ENCODE measurements around the gene WDR87.

WDR87 gene

GRCh38 chr19:37906869-37907734 lies 708 bp upstream of the WDR87 start, which contains the start of gene SIPA1L3 (continued):
- TF ChIP-seq ZBTB6 (tag by site-specific recombination; IDR thresholded peaks at IDR 0.05) (peak; percentile 90), ZNF692 (tag by site-specific recombination; IDR thresholded peaks at IDR 0.05) (peak; percentile 58), GLIS2 (tag by site-specific recombination; IDR thresholded peaks at IDR 0.05) (peak; percentile 100), ZNF335 (tag by site-specific recombination; conservative IDR thresholded peaks at IDR 0.05) (peak; percentile 81), ZNF23 (tag by site-specific recombination; IDR thresholded peaks at IDR 0.05; ENCODE audit: borderline replicate concordance) (no peak), ZNF211 (tag by site-specific recombination; IDR thresholded peaks at IDR 0.05; ENCODE audit: low read depth) (no peak), ZNF155 (tag by site-specific recombination; IDR thresholded peaks at IDR 0.05) (no peak), ZSCAN30 (tag by site-specific recombination; IDR thresholded peaks at IDR 0.05) (peak; percentile 81), ZNF121 (tag by site-specific recombination; IDR thresholded peaks at IDR 0.05) (peak; percentile 11; the same call in 1 of the 2 replicates), TCF7L2 (IDR thresholded peaks at IDR 0.05; ENCODE audit: borderline replicate concordance, low read depth, low read length) (peak; percentile 32; the same call in 1 of the 2 replicates), ZNF292 (tag by site-specific recombination; IDR thresholded peaks at IDR 0.05; ENCODE audit: borderline replicate concordance, low read depth) (no peak), ATF2 (tag by site-specific recombination; IDR thresholded peaks at IDR 0.05; ENCODE audit: low read depth) (no peak), PRDM6 (tag by site-specific recombination; IDR thresholded peaks at IDR 0.05) (no peak), SP2 (tag by site-specific recombination; IDR thresholded peaks at IDR 0.05) (peak; percentile 86), ZNF24 (tag by site-specific recombination; IDR thresholded peaks at IDR 0.05) (peak; percentile 92), ZNF610 (tag by site-specific recombination; IDR thresholded peaks at IDR 0.05; ENCODE audit: borderline replicate concordance) (peak; percentile 89), ZNF416 (tag by site-specific recombination; IDR thresholded peaks at IDR 0.05) (no peak), ZNF777 (tag by site-specific recombination; IDR thresholded peaks at IDR 0.05; ENCODE audit: borderline replicate concordance) (peak; percentile 96), ZNF302 (tag by site-specific recombination; IDR thresholded peaks at IDR 0.05; ENCODE audit: low read depth) (no peak), ZXDB (tag by site-specific recombination; IDR thresholded peaks at IDR 0.05) (peak; percentile 57), ZNF707 (tag by site-specific recombination; IDR thresholded peaks at IDR 0.05) (no peak), ZNF341 (tag by site-specific recombination; IDR thresholded peaks at IDR 0.05; ENCODE audit: low read depth) (peak; percentile 98), ZNF791 (tag by site-specific recombination; IDR thresholded peaks at IDR 0.05) (no peak), ZBTB8A (tag by site-specific recombination; IDR thresholded peaks at IDR 0.05) (peak; percentile 71), ZBTB20 (tag by site-specific recombination; IDR thresholded peaks at IDR 0.05) (peak; percentile 98), ZBTB48 (tag by site-specific recombination; IDR thresholded peaks at IDR 0.05) (peak; percentile 89), PRDM2 (tag by site-specific recombination; IDR thresholded peaks at IDR 0.05; ENCODE audit: borderline replicate concordance) (no peak)
